Pancreas (tissue), 10 donors: ENCODE results near the gene ARL15. TPM values are rescaled to one million over a fixed set of nuclear protein-coding genes. Genes with fewer than 3 reads are reported as not detected.
A peak's percentile ranks its signal among the peaks of the same experiment; 100 is the strongest.

ENCODE experiments used
- ATAC-seq, 4 donors: fragments of 200-7000 bp; cut with Tn5 transposase; one replicate each; pipeline versions ENCODE4 v1.8.0 to v1.9.1; 2020; ENCODE audit warnings: mild to moderate bottlenecking in 4 of 4, moderate library complexity in 4 of 4
- DNase-seq, 6 donors: peaks; one replicate each; pipeline ENCODE4 v3.0.0-alpha.2; 2020
- FAIRE-seq: peaks from 2 replicates; lab custom pipeline; 2012; peaks lifted over from hg19 to GRCh38; lab: Jason Lieb, UNC
- H3K27ac ChIP-seq, 4 donors: fragments of 200-600 bp; sonication (generic); 1 replicate in 3 of 4; 2 replicates in 1 of 4; pipeline versions ENCODE4 v1.5.0 to v1.8.0; 2020
- H3K27me3 ChIP-seq, 4 donors: fragments of 200-600 bp; one replicate each; pipeline ENCODE4 v1.8.0; 2021
- H3K36me3 ChIP-seq, 3 donors: fragments of 200-600 bp; sonication (generic) in 1 of 3; one replicate each; pipeline versions ENCODE4 v1.5.0 to v1.8.0; 2020 to 2021
- H3K4me1 ChIP-seq, 3 donors: fragments of 200-600 bp; one replicate each; pipeline ENCODE4 v1.8.0; 2021
- H3K4me3 ChIP-seq, 4 donors: fragments of 200-600 bp; sonication (generic) in 2 of 4; one replicate each; pipeline versions ENCODE4 v1.5.0 to v1.8.0; 2020 to 2021
- H3K9me3 ChIP-seq, 4 donors: fragments of 200-600 bp; one replicate each; pipeline ENCODE4 v1.8.0; 2021
- CTCF ChIP-seq, 4 donors: fragments of 200-600 bp; sonication (generic) in 3 of 4; IDR thresholded peaks; one replicate each; pipeline versions ENCODE4 v1.5.0 to v1.8.0; 2021; ENCODE audit warnings: antibody characterized with exemption in 4 of 4
- WGBS, 2 donors: extraction: QIAGEN DNeasy Blood & Tissue Kit; methylation state at CpG; one replicate each; pipeline ENCODE4 v1.1.7; 2013; 5-methylcytosine and 5-hydroxymethylcytosine counted together
- intact Hi-C, 3 donors: fragments of 100-400 bp; cut with DNase I; formaldehyde crosslinking; loops; one replicate each; pipeline versions ENCODE4 v1.11.1 to v1.14.2; 2022
- polyA plus RNA-seq, 2 donors: library from polyadenylated mRNA; stranded (reverse); fragments of 200-250 nt; gene quantifications; one replicate each; pipeline ENCODE4 v1.2.3, GENCODE V29; 2013
- total RNA-seq, 6 donors: library from RNA; stranded (reverse); fragmentation: NEBNext Ultra II Directional in 4 of 6; extraction: Animal tissue kit (Norgen Biotek cat#: 25700) in 4 of 6; gene quantifications; one replicate each; pipeline versions ENCODE4 v1.2.1 to v1.2.4, GENCODE V29; 2021 to 2023
- donor health status: healthy with polysubstance abuse.
- donor health status: DM: no; HTN: no; CAD: no; lungs with moderate emphysema.
- donor health status: DM: no; HTN: no; CAD: no.
- donor health status: control.
- donor health status: control.
- donor health status: Bipolar disorder and iron deficiency.
- donor health status: DM: yes; HTN: yes; CAD: no.
- donor health status: DM: no; HTN: no; CAD: no.
- donor health status: DM: no; HTN: no; CAD: no.
- donor health status: DM: yes; HTN: yes; CAD: no.

ARL15 gene
- total and polyA plus RNA-seq, 8 donors = 3.9 to 14.0 (median 6.7) TPM

- FAIRE-seq (peak; percentile 94), ATAC-seq (peak in 3 of 4 donors; percentile 27 to 56 (median 44)), DNase-seq (no peak)
- Histone ChIP-seq H3K36me3 (no peaks in the 10 kb centered on the region), H3K4me1 (no peaks in the 10 kb centered on the region), H3K9me3 (no peaks in the 10 kb centered on the region), H3K27me3 (no peaks in the 10 kb centered on the region), H3K4me3 (no peak overlapping the region), H3K27ac (no peak overlapping the region)
- intact Hi-C loops = no loop called here
- 53 to 60% methylated on average over 2 of the region's 2 CpGs for WGBS, 2 donors
- peak in 3 of 4 donors; percentile 18 to 44 (median 31) for TF ChIP-seq CTCF (IDR thresholded peaks at IDR 0.05)
Measured at GRCh38 chr5:54234304-54234933, 76.0 kb downstream of the ARL15 start.

GRCh38 chr5:54230936-54231685, 79.3 kb downstream of the ARL15 start:
- Histone ChIP-seq H3K9me3 (no peaks in the 10 kb centered on the region), H3K4me3 (no peak overlapping the region), H3K27me3 (no peaks in the 10 kb centered on the region), H3K4me1 (no peaks in the 10 kb centered on the region), H3K36me3 (no peaks in the 10 kb centered on the region), H3K27ac (no peak overlapping the region)
- no peak for TF ChIP-seq CTCF (IDR thresholded peaks at IDR 0.05)
- intact Hi-C loops = no loop called here
- FAIRE-seq (no peak), ATAC-seq (no peak), DNase-seq (no peak)
- WGBS, 2 donors = 58 to 62% methylated on average over 3 of the region's 3 CpGs

GRCh38 chr5:54229041-54229780, 81.2 kb downstream of the ARL15 start:
- DNase-seq = peak; percentile 47 to 93 (median 75)
- Histone ChIP-seq H3K27ac (no peak overlapping the region), H3K9me3 (no peaks in the 10 kb centered on the region), H3K4me1 (no peaks in the 10 kb centered on the region), H3K36me3 (no peaks in the 10 kb centered on the region), H3K4me3 (no peak overlapping the region), H3K27me3 (no peaks in the 10 kb centered on the region)
- intact Hi-C loops = loop anchor here in 2 of 3 donors (5.0 to 10.0 kb wide), 2 partner anchors 747 to 1064 kb away; partner anchors contain the start of gene FST (in 1 of the 2)
- ATAC-seq = peak; percentile 89 to 98 (median 94)
- WGBS, 2 donors = 8 to 9% methylated on average over 6 of the region's 6 CpGs
- FAIRE-seq = peak; percentile 9
- peak; percentile 87 to 95 (median 90) for TF ChIP-seq CTCF (IDR thresholded peaks at IDR 0.05)

GRCh38 chr5:54227759-54228158, 82.6 kb downstream of the ARL15 start:
- no peaks in the 10 kb centered on the region for H3K9me3 ChIP-seq
- no peaks in the 10 kb centered on the region for H3K36me3 ChIP-seq
- FAIRE-seq = no peak
- DNase-seq = no peak
- intact Hi-C loops = loop anchor here in 2 of 3 donors (5.0 to 10.0 kb wide), 2 partner anchors 745 to 1063 kb away; partner anchors contain the start of gene FST (in 1 of the 2)
- H3K4me1 ChIP-seq = no peaks in the 10 kb centered on the region
- no peak overlapping the region for H3K4me3 ChIP-seq
- WGBS, 2 donors = 85 to 92% methylated on average over 1 of the region's 1 CpG
- no peak overlapping the region for H3K27ac ChIP-seq
- TF ChIP-seq CTCF (IDR thresholded peaks at IDR 0.05) = no peak
- no peaks in the 10 kb centered on the region for H3K27me3 ChIP-seq
- no peak for ATAC-seq
